Lower leg skin (tissue), 3 donors: Measurements from ENCODE around the gene IL12B.

ENCODE experiments used
- POLR2A ChIP-seq, 2 donors: fragments of 450-650 bp; IDR thresholded peaks; one replicate each; pipeline ENCODE4 v1.6.1; 2016 to 2017; ENCODE audit warnings: antibody characterized with exemption in 2 of 2, mild to moderate bottlenecking in 1 of 2, moderate library complexity in 1 of 2
- TF ChIP-seq, protein P1 (sequence below), 3 donors: fragments of 450-650 bp; IDR thresholded peaks; one replicate each; pipeline ENCODE4 v1.5.1; 2016; ENCODE audit warnings: antibody characterized with exemption in 3 of 3, mild to moderate bottlenecking in 3 of 3, moderate library complexity in 2 of 3

DNA sequence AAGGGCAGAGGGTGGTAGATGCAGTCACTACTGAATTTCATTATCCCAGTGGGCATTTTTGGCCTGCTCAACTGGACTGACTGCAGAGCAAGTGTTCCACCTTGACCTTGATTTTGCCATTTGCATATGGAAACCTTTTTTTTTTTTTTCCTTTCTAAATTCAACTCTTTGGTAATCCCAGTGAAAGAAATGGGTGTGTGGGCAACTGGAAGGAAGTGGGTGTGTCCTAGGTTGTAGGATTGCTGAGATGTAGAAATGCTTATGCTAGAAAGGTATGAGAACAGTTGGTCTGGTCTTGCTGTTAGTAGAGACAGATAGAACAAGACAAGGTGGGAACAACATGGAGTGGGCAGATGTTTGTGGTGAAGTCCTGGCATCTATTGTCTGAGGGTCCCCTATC lies 7.8 kb upstream of the IL12B start:
- TF ChIP-seq, protein P1, sequence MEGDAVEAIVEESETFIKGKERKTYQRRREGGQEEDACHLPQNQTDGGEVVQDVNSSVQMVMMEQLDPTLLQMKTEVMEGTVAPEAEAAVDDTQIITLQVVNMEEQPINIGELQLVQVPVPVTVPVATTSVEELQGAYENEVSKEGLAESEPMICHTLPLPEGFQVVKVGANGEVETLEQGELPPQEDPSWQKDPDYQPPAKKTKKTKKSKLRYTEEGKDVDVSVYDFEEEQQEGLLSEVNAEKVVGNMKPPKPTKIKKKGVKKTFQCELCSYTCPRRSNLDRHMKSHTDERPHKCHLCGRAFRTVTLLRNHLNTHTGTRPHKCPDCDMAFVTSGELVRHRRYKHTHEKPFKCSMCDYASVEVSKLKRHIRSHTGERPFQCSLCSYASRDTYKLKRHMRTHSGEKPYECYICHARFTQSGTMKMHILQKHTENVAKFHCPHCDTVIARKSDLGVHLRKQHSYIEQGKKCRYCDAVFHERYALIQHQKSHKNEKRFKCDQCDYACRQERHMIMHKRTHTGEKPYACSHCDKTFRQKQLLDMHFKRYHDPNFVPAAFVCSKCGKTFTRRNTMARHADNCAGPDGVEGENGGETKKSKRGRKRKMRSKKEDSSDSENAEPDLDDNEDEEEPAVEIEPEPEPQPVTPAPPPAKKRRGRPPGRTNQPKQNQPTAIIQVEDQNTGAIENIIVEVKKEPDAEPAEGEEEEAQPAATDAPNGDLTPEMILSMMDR (IDR thresholded peaks at IDR 0.05) = no peak
- no peak for TF ChIP-seq POLR2A (IDR thresholded peaks at IDR 0.05)
